HepG2 (cell line): ENCODE data around the gene ATP5F1E. TPM values are rescaled to one million over a fixed set of nuclear protein-coding genes. Genes with fewer than 3 reads are reported as not detected.

Experiments
- ATAC-seq: fragments of 200-7000 bp; cut with Tn5 transposase; 3 replicates; pipeline ENCODE4 v1.9.1; 2020; ENCODE audit warnings: mild to moderate bottlenecking, moderate library complexity
- BruUV-seq: library from RNA; stranded (reverse); fragments of 400-500 nt; replicated peaks from 2 replicates; lab custom pipeline; 2021; lab: Mats Ljungman, UMichigan
- CTCF ChIA-PET: fragments of 300-600 bp; formaldehyde crosslinking; extraction: SDS; loops from one replicate; lab custom pipeline; 2021; ENCODE audit warnings: low total read pairs, inconsistent platforms, low intra/inter-chr PET ratio; lab: Yijun Ruan, JAX
- POLR2A ChIA-PET: fragments of 350-600 bp; sonication (Branson Sonifier 250); formaldehyde crosslinking; loops from one replicate; lab custom pipeline; 2020; ENCODE audit warnings: antibody characterized with exemption, inconsistent platforms; lab: Yijun Ruan, JAX
- DNase-seq: peaks from one replicate; pipeline ENCODE4 v3.0.0-alpha.2; 2015; ENCODE audit warnings: low spot score
- FAIRE-seq: peaks from 3 replicates; lab custom pipeline; 2011; peaks lifted over from hg19 to GRCh38; lab: Jason Lieb, UNC
- H2AFZ ChIP-seq: one replicate; pipeline ENCODE4 v1.6.1; 2011; ENCODE audit warnings: low read length, inconsistent platforms
- H3K27ac ChIP-seq: fragments of 300-600 bp; 3 replicates; pipeline ENCODE4 v1.8.0; 2011; ENCODE audit warnings: mixed run types, mild to moderate bottlenecking, mixed read lengths, low read length, inconsistent platforms; ENCODE audit not compliant: insufficient read depth; ENCODE audit errors: extremely low read length
- H3K27me3 ChIP-seq, 2 experiments: fragments of 200-600 bp in 1 of 2; 2 replicates in 1 of 2; 3 replicates in 1 of 2; pipeline versions ENCODE4 v1.6.0 to v1.8.0; 2011; ENCODE audit warnings: low read length in 2 of 2, mild to moderate bottlenecking in 2 of 2, moderate library complexity in 2 of 2, inconsistent platforms in 1 of 2; ENCODE audit not compliant: insufficient read depth in 2 of 2, control insufficient read depth in 1 of 2
- H3K36me3 ChIP-seq, 2 experiments: fragments of 200-600 bp in 1 of 2; replicated peaks in 1 of 2; 2 replicates in 1 of 2; 3 replicates in 1 of 2; pipeline versions ENCODE4 v1.5.1 to v1.8.0; 2011; ENCODE audit warnings: low read length in 2 of 2, inconsistent platforms in 1 of 2; ENCODE audit not compliant: insufficient read depth in 2 of 2, control insufficient read depth in 1 of 2
- H3K4me1 ChIP-seq: 2 replicates; pipeline ENCODE4 v1.5.1; 2012; ENCODE audit warnings: low read length, inconsistent platforms; ENCODE audit not compliant: insufficient read depth
- H3K4me2 ChIP-seq: 2 replicates; pipeline ENCODE4 v1.6.0; 2011; ENCODE audit warnings: low read depth, low read length, inconsistent platforms
- H3K4me3 ChIP-seq, 3 experiments: fragments of 200-600 bp in 1 of 3; sonication (generic), shearing (Covaris generic) in 1 of 3; replicated peaks in 1 of 3; 2 replicates each; pipeline ENCODE4 v1.5.1; 2011 to 2016; ENCODE audit warnings: low read length in 3 of 3, inconsistent platforms in 2 of 3, low read depth in 2 of 3, mild to moderate bottlenecking in 2 of 3, control low read depth in 1 of 3, mixed read lengths in 1 of 3; ENCODE audit not compliant: insufficient read depth in 1 of 3
- H3K79me2 ChIP-seq: one replicate; pipeline ENCODE4 v1.6.1; 2011; ENCODE audit warnings: low read length, inconsistent platforms; ENCODE audit not compliant: insufficient read depth
- H3K9ac ChIP-seq: 2 replicates; pipeline ENCODE4 v1.6.0; 2011; ENCODE audit warnings: mild to moderate bottlenecking, low read depth, low read length, inconsistent platforms; ENCODE audit not compliant: insufficient read depth
- H3K9me3 ChIP-seq: 2 replicates; pipeline ENCODE4 v1.5.1; 2012; ENCODE audit warnings: mild to moderate bottlenecking, low read length
- H4K20me1 ChIP-seq: 2 replicates; pipeline ENCODE4 v1.6.0; 2011; ENCODE audit warnings: inconsistent platforms, mild to moderate bottlenecking, low read length, moderate library complexity; ENCODE audit not compliant: insufficient read depth
- CBFB ChIP-seq: sonication (generic); formaldehyde crosslinking; IDR thresholded peaks from 2 replicates; pipeline ENCODE4 v1.4.0; 2020; ENCODE audit warnings: missing genetic modification reagents
- JUNB ChIP-seq: sonication (generic); formaldehyde crosslinking; IDR thresholded peaks from 2 replicates; pipeline ENCODE4 v1.8.0; 2022; ENCODE audit warnings: missing genetic modification reagents, mild to moderate bottlenecking, borderline replicate concordance
- WGBS: methylation state at CpG from one replicate; pipeline ENCODE4 v1.1.6; 2017; ENCODE audit warnings: low lambda C conversion rate; 5-methylcytosine and 5-hydroxymethylcytosine counted together
- in situ Hi-C: cut with HindIII; loops from 2 replicates; pipeline ENCODE4 v1.10.0; 2017; ENCODE audit warnings: low pct_unique_long_range_greater_than_20kb; ENCODE audit not compliant: extremely low pct_ligation_motif_present
- intact Hi-C: fragments of 100-400 bp; cut with micrococcal nuclease; formaldehyde crosslinking; loops from one replicate; pipeline ENCODE4 v1.10.0; 2022; ENCODE audit not compliant: unreplicated experiment
- polyA plus RNA-seq, 8 experiments: library from polyadenylated mRNA; depleted of rRNA in 3 of 8; stranded (reverse) in 7 of 8; unstranded in 1 of 8; fragments of >200 nt; fragmentation: Illumina TruSeq in 4 of 8; extraction: Trizol in 4 of 8; gene quantifications; 2 replicates each; pipeline versions ENCODE4 v1.2.1 to v1.2.3, GENCODE V29; 2011 to 2016; ENCODE audit warnings: low read depth in 4 of 8, missing spikeins in 1 of 8, mixed read lengths in 1 of 8; ENCODE audit not compliant: insufficient read depth in 1 of 8
- total RNA-seq, 5 experiments: library from RNA; depleted of rRNA; stranded (reverse); fragments of >200 nt; fragmentation: Illumina TruSeq; extraction: Trizol; gene quantifications; 2 replicates each; pipeline ENCODE4 v1.2.3, GENCODE V29; 2016; ENCODE audit warnings: low read depth in 1 of 5
- TF ChIP-seq, protein P1 (sequence below): sonication (generic); formaldehyde crosslinking; IDR thresholded peaks from one replicate; pipeline ENCODE4 v1.5.1; 2020; ENCODE audit warnings: mild to moderate bottlenecking, missing genetic modification reagents; ENCODE audit errors: not compliant biosample characterization

ATP5F1E gene
- total and polyA plus RNA-seq, 2 of the 13 experiments (the other 11 are each of a cell fraction or from before 2014, with no cell fraction given), result 121 to 134 TPM

- no peak overlapping the region for H2AFZ ChIP-seq
- H3K27me3 ChIP-seq, result no peaks in the 10 kb centered on the region
- peaks cover 53 to 74% of the 10 kb centered on the region in 2 experiments for H3K36me3 ChIP-seq
- no peaks in the 10 kb centered on the region for H3K9me3 ChIP-seq
- no peak overlapping the region for H3K4me2 ChIP-seq
- FAIRE-seq (no peak), DNase-seq (no peak), ATAC-seq (no peak)
- WGBS, result 94% methylated on average over 3 of the region's 3 CpGs
- no TSS peak for BruUV-seq
- H4K20me1 ChIP-seq, result no peaks in the 10 kb centered on the region
- no peak overlapping the region for H3K9ac ChIP-seq
- no peak for TF ChIP-seq CBFB (CRISPR knock-in tag)
- TF ChIP-seq, protein P1, sequence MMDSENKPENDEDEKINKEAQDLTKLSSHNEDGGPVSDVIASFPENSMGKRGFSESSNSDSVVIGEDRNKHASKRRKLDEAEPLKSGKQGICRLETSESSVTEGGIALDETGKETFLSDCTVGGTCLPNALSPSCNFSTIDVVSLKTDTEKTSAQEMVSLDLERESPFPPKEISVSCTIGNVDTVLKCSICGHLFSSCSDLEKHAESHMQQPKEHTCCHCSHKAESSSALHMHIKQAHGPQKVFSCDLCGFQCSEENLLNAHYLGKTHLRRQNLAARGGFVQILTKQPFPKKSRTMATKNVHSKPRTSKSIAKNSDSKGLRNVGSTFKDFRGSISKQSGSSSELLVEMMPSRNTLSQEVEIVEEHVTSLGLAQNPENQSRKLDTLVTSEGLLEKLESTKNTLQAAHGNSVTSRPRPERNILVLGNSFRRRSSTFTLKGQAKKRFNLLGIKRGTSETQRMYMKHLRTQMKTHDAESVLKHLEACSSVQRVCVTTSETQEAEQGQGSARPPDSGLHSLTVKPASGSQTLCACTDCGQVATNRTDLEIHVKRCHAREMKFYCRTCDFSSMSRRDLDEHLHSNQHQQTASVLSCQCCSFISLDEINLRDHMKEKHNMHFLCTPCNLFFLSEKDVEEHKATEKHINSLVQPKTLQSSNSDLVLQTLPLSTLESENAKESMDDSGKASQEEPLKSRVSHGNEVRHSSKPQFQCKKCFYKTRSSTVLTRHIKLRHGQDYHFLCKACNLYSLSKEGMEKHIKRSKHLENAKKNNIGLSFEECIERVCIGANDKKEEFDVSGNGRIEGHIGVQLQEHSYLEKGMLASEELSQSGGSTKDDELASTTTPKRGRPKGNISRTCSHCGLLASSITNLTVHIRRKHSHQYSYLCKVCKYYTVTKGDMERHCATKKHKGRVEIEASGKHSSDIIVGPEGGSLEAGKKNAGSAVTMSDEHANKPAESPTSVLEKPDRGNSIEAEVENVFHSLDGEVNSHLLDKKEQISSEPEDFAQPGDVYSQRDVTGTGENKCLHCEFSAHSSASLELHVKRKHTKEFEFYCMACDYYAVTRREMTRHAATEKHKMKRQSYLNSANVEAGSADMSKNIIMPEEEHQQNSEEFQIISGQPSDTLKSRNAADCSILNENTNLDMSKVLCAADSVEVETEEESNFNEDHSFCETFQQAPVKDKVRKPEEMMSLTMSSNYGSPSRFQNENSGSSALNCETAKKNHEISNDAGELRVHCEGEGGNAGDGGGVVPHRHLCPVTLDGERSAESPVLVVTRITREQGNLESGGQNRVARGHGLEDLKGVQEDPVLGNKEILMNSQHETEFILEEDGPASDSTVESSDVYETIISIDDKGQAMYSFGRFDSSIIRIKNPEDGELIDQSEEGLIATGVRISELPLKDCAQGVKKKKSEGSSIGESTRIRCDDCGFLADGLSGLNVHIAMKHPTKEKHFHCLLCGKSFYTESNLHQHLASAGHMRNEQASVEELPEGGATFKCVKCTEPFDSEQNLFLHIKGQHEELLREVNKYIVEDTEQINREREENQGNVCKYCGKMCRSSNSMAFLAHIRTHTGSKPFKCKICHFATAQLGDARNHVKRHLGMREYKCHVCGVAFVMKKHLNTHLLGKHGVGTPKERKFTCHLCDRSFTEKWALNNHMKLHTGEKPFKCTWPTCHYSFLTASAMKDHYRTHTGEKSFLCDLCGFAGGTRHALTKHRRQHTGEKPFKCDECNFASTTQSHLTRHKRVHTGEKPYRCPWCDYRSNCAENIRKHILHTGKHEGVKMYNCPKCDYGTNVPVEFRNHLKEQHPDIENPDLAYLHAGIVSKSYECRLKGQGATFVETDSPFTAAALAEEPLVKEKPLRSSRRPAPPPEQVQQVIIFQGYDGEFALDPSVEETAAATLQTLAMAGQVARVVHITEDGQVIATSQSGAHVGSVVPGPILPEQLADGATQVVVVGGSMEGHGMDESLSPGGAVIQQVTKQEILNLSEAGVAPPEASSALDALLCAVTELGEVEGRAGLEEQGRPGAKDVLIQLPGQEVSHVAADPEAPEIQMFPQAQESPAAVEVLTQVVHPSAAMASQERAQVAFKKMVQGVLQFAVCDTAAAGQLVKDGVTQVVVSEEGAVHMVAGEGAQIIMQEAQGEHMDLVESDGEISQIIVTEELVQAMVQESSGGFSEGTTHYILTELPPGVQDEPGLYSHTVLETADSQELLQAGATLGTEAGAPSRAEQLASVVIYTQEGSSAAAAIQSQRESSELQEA (CRISPR knock-in tag), result peak; percentile 47
- no peak for TF ChIP-seq JUNB
- CTCF ChIA-PET, result no interaction called here
- no peaks in the 10 kb centered on the region for H3K79me2 ChIP-seq
- intact Hi-C loops, result no loop called here
- in situ Hi-C loops, result no loop called here
- H3K4me3 ChIP-seq, result no peak overlapping the region
- peaks cover 68% of the 10 kb centered on the region for H3K4me1 ChIP-seq
- H3K27ac ChIP-seq, result peak overlapping the region; percentile 7
- POLR2A ChIA-PET, result interaction anchor here (0.9 to 2.4 kb wide), 7 partner anchors 9 to 103 kb away, joined by 3 to 11 read pairs (median 6); partner anchors contain the start of gene ATP5F1E
Measured at GRCh38 chr20:58992911-58993310, 39.2 kb downstream of the ATP5F1E start.
